HCT116 (cell line): ENCODE results near the gene GNA12. TPM values are rescaled to one million over a fixed set of nuclear protein-coding genes. Genes with fewer than 3 reads are reported as not detected.

Source experiments
- ATAC-seq: fragments of 200-7000 bp; cut with Tn5 transposase; 2 replicates; pipeline ENCODE4 v1.9.1; 2020; ENCODE audit warnings: mild to moderate bottlenecking, moderate library complexity
- BruUV-seq: library from RNA; stranded (reverse); fragments of 400-500 nt; replicated peaks from 2 replicates; lab custom pipeline; 2021; lab: Mats Ljungman, UMichigan
- CTCF ChIA-PET: fragments of 300-600 bp; sonication (Branson Sonifier 250); formaldehyde crosslinking; loops from one replicate; lab custom pipeline; 2021; ENCODE audit warnings: antibody characterized with exemption; lab: Charles Lee
- POLR2A ChIA-PET: fragments of 300-600, 350-600 bp; sonication (Branson Sonifier 250); formaldehyde crosslinking; loops from one replicate; lab custom pipeline; 2021; ENCODE audit warnings: antibody characterized with exemption; lab: Charles Lee
- RAD21 ChIA-PET, 2 experiments: fragments of 300-600 bp; sonication (Branson Sonifier 250); formaldehyde crosslinking; loops; one replicate each; lab custom pipeline; 2023; ENCODE audit warnings: low total read pairs in 2 of 2; ENCODE audit not compliant: uncharacterized antibody in 2 of 2, unreplicated experiment in 2 of 2, low non-redundant PET in 1 of 2; lab: Charles Lee
- DNase-seq: peaks from one replicate; pipeline ENCODE4 v3.0.0-alpha.2; 2010; ENCODE audit warnings: low read depth, low spot score
- H2AFZ ChIP-seq: fragments of 200-600 bp; shearing (Covaris generic), sonication (generic); 2 replicates; pipeline ENCODE4 v1.6.1; 2017; ENCODE audit warnings: low read depth, mixed run types, mixed read lengths, antibody characterized with exemption, low read length; ENCODE audit not compliant: poor library complexity, severe bottlenecking
- H3K27ac ChIP-seq: 2 replicates; pipeline ENCODE4 v1.5.1; 2012; ENCODE audit warnings: low read depth, low read length
- H3K27me3 ChIP-seq: fragments of 200-600 bp; sonication (generic); 2 replicates; pipeline ENCODE4 v1.6.1; 2016; ENCODE audit warnings: mixed run types, low read length, mixed read lengths; ENCODE audit not compliant: insufficient read depth
- H3K36me3 ChIP-seq, 2 experiments: fragments of 200-500 bp in 1 of 2; fragments of 200-600 bp in 1 of 2; sonication (Bioruptor generic) in 1 of 2; sonication (generic) in 1 of 2; 2 replicates each; pipeline versions ENCODE4 v1.5.1 to v1.6.1; 2014 to 2016; ENCODE audit warnings: low read length in 2 of 2, inconsistent platforms in 1 of 2, mixed read lengths in 1 of 2, mixed run types in 1 of 2; ENCODE audit not compliant: insufficient read depth in 2 of 2, control insufficient read depth in 1 of 2
- H3K4me1 ChIP-seq, 2 experiments: fragments of 200-600 bp in 1 of 2; sonication (generic) in 1 of 2; 2 replicates each; pipeline versions ENCODE4 v1.5.1 to v1.6.1; 2012 to 2017; ENCODE audit warnings: low read length in 2 of 2, inconsistent platforms in 1 of 2, mild to moderate bottlenecking in 1 of 2, mixed read lengths in 1 of 2, mixed run types in 1 of 2, moderate library complexity in 1 of 2; ENCODE audit not compliant: insufficient read depth in 2 of 2, control insufficient read depth in 1 of 2
- H3K4me2 ChIP-seq: fragments of 200-600 bp; sonication (generic); 2 replicates; pipeline ENCODE4 v1.6.1; 2017; ENCODE audit warnings: mixed run types, low read length, mixed read lengths
- H3K4me3 ChIP-seq, 2 experiments: fragments of 200-600 bp in 1 of 2; sonication (generic) in 1 of 2; replicated peaks in 1 of 2; 2 replicates each; pipeline ENCODE4 v1.5.1; 2011 to 2016; ENCODE audit warnings: low read length in 2 of 2, control low read depth in 1 of 2, low read depth in 1 of 2, mild to moderate bottlenecking in 1 of 2, mixed read lengths in 1 of 2, mixed run types in 1 of 2
- H3K79me2 ChIP-seq: fragments of 200-600 bp; sonication (generic); 2 replicates; pipeline ENCODE4 v1.6.1; 2017; ENCODE audit warnings: mild to moderate bottlenecking, mixed run types, low read length, moderate library complexity, mixed read lengths; ENCODE audit not compliant: insufficient read depth
- H3K9ac ChIP-seq: fragments of 200-600 bp; sonication (generic); 2 replicates; pipeline ENCODE4 v1.6.1; 2016; ENCODE audit warnings: low read length, mixed read lengths
- H3K9me2 ChIP-seq: fragments of 200-600 bp; sonication (generic), shearing (Covaris generic); 2 replicates; pipeline ENCODE4 v1.6.1; 2017; ENCODE audit warnings: mixed run types, mild to moderate bottlenecking, moderate library complexity; ENCODE audit not compliant: insufficient read depth
- H3K9me3 ChIP-seq, 2 experiments: fragments of 200-500 bp in 1 of 2; fragments of 200-600 bp in 1 of 2; sonication (Bioruptor generic) in 1 of 2; sonication (generic) in 1 of 2; 2 replicates each; pipeline ENCODE4 v1.6.1; 2014 to 2017; ENCODE audit warnings: low read length in 2 of 2, mixed read lengths in 2 of 2, inconsistent platforms in 1 of 2, low read depth in 1 of 2, mild to moderate bottlenecking in 1 of 2, mixed run types in 1 of 2, moderate library complexity in 1 of 2; ENCODE audit not compliant: control insufficient read depth in 1 of 2, insufficient read depth in 1 of 2
- H4K20me1 ChIP-seq: fragments of 200-600 bp; sonication (generic), shearing (Covaris generic); 2 replicates; pipeline ENCODE4 v1.6.1; 2017; ENCODE audit warnings: mixed run types, mild to moderate bottlenecking, moderate library complexity; ENCODE audit not compliant: insufficient read depth
- CBX3 ChIP-seq: IDR thresholded peaks from 2 replicates; pipeline ENCODE4 v1.6.1; 2012; ENCODE audit warnings: low read depth
- ELF1 ChIP-seq: IDR thresholded peaks from 2 replicates; pipeline ENCODE4 v1.6.1; 2012; ENCODE audit warnings: low read depth, borderline replicate concordance
- EZH2 ChIP-seq: fragments of 200-600 bp; sonication (generic); IDR thresholded peaks from 2 replicates; pipeline ENCODE4 v1.6.1; 2017; ENCODE audit warnings: antibody characterized with exemption, mixed run types
- EZH2phosphoT487 ChIP-seq: fragments of 200-600 bp; IDR thresholded peaks from 2 replicates; pipeline ENCODE4 v1.6.1; 2018; ENCODE audit warnings: antibody characterized with exemption, borderline replicate concordance
- JUND ChIP-seq: IDR thresholded peaks from 2 replicates; pipeline ENCODE4 v1.6.1; 2012
- MAX ChIP-seq: IDR thresholded peaks from 2 replicates; pipeline ENCODE4 v1.6.1; 2012
- POLR2AphosphoS5 ChIP-seq: IDR thresholded peaks from 2 replicates; pipeline ENCODE4 v1.6.1; 2011; ENCODE audit warnings: mild to moderate bottlenecking, low read depth, low read length, moderate library complexity
- RAD21 ChIP-seq: IDR thresholded peaks from 2 replicates; pipeline ENCODE4 v1.6.1; 2012; ENCODE audit warnings: low read depth, mild to moderate bottlenecking
- SP1 ChIP-seq: IDR thresholded peaks from 2 replicates; pipeline ENCODE4 v1.6.1; 2012; ENCODE audit warnings: low read depth
- SRF ChIP-seq: IDR thresholded peaks from 2 replicates; pipeline ENCODE4 v1.6.1; 2012; ENCODE audit warnings: low read depth
- TCF7L2 ChIP-seq: IDR thresholded peaks from 2 replicates; pipeline ENCODE4 v1.7.0; 2011; ENCODE audit warnings: borderline replicate concordance, inconsistent platforms; ENCODE audit not compliant: insufficient read depth, insufficient read length; ENCODE audit errors: extremely low read depth
- YY1 ChIP-seq: IDR thresholded peaks from 2 replicates; pipeline ENCODE4 v1.6.1; 2011; ENCODE audit warnings: low read length, low read depth, moderate library complexity, mild to moderate bottlenecking; ENCODE audit not compliant: insufficient replicate concordance; ENCODE audit errors: extremely low read depth
- ZFX ChIP-seq: fragments of 450-650 bp; IDR thresholded peaks from 2 replicates; pipeline ENCODE4 v1.6.1; 2017
- intact Hi-C: fragments of 100-400 bp; cut with micrococcal nuclease; formaldehyde crosslinking; loops from 2 replicates; pipeline ENCODE4 v1.10.0; 2022
- total RNA-seq: library from RNA; stranded (reverse); gene quantifications from one replicate; pipeline ENCODE4 v1.2.1, GENCODE V29; 2021; ENCODE audit not compliant: unreplicated experiment
- TF ChIP-seq, protein P1 (sequence below): IDR thresholded peaks from 2 replicates; pipeline ENCODE4 v1.6.1; 2012
- TF ChIP-seq, protein P2 (sequence below): IDR thresholded peaks from 2 replicates; pipeline ENCODE4 v1.6.1; 2011; ENCODE audit warnings: mild to moderate bottlenecking, low read length, moderate library complexity; ENCODE audit not compliant: insufficient replicate concordance; ENCODE audit errors: extremely low read depth

GNA12 gene
- total RNA-seq, 1 experiment from 2014 or later = 32.6 TPM

DNA sequence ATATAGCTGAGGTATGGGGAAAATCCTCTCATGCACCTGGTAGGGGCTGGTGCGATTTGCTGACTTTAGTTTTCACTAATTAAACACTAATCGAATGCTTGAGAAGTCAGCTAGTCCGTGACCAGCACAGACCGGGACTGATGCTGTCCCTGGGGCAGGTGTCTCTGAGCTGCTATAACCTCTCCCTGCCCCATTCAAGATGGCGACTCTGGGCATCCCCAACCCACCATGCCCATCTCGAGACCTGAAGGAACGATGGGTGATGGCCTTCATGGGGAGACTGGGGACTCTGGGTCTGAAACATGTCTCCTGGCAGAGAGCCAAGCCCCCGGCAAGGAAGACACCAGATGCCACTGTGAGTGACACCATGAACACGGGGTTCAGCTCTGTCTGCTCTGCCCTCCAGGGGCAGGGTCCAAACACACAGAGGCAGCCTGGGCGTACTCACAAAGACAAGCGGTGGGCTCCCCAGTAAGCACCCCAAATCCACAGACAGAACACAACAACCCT, 57.4 kb downstream of the GNA12 start:
- DNase-seq (no peak), ATAC-seq (no peak)
- CTCF ChIA-PET = no interaction called here
- Histone ChIP-seq H3K9me3 (no peaks in the 10 kb centered on the region), H3K4me2 (no peak overlapping the region), H3K4me1 (no peaks in the 10 kb centered on the region; a peak in 1 of 4 replicates), H3K27me3 (no peaks in the 10 kb centered on the region), H3K27ac (no peak overlapping the region), H3K36me3 (peaks cover 0 to 3% of the 10 kb centered on the region in 2 experiments; a peak in 1 of 4 replicates), H3K79me2 (no peaks in the 10 kb centered on the region; the same call in 1 of the 2 replicates), H2AFZ (no peak overlapping the region), H3K9ac (no peak overlapping the region), H3K9me2 (no peaks in the 10 kb centered on the region), H4K20me1 (no peaks in the 10 kb centered on the region), H3K4me3 (no peak overlapping the region)
- intact Hi-C loops = no loop called here
- no peak for TF ChIP-seq RAD21
- no peak for TF ChIP-seq ZFX
- TF ChIP-seq MAX = no peak
- TF ChIP-seq YY1 = no peak
- TF ChIP-seq ELF1 = no peak
- TF ChIP-seq SRF = no peak
- no peak for TF ChIP-seq CBX3
- no peak for TF ChIP-seq TCF7L2
- no peak for TF ChIP-seq POLR2AphosphoS5
- no peak for TF ChIP-seq JUND
- TF ChIP-seq SP1 = no peak
- TF ChIP-seq EZH2phosphoT487 = no peak
- TF ChIP-seq, protein P1, sequence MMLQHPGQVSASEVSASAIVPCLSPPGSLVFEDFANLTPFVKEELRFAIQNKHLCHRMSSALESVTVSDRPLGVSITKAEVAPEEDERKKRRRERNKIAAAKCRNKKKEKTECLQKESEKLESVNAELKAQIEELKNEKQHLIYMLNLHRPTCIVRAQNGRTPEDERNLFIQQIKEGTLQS = no peak
- TF ChIP-seq, protein P2, sequence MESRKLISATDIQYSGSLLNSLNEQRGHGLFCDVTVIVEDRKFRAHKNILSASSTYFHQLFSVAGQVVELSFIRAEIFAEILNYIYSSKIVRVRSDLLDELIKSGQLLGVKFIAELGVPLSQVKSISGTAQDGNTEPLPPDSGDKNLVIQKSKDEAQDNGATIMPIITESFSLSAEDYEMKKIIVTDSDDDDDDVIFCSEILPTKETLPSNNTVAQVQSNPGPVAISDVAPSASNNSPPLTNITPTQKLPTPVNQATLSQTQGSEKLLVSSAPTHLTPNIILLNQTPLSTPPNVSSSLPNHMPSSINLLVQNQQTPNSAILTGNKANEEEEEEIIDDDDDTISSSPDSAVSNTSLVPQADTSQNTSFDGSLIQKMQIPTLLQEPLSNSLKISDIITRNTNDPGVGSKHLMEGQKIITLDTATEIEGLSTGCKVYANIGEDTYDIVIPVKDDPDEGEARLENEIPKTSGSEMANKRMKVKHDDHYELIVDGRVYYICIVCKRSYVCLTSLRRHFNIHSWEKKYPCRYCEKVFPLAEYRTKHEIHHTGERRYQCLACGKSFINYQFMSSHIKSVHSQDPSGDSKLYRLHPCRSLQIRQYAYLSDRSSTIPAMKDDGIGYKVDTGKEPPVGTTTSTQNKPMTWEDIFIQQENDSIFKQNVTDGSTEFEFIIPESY = no peak
- no peak for TF ChIP-seq EZH2
- POLR2A ChIA-PET = no interaction called here
- no TSS peak for BruUV-seq
- RAD21 ChIA-PET = no interaction called here
